Measurements from ENCODE around the gene TMCC2.

Gene TMCC2

GRCh38 chr1:205262731-205263171 is 35.0 kb downstream of the TMCC2 start:
- Histone ChIP-seq H3K9ac (ENCODE audit: low read depth, low read length) (no peak overlapping the region), H3K4me3 (ENCODE audit: low read depth, low read length) (no peak overlapping the region), H3K9me3 (ENCODE audit: control insufficient read depth, insufficient read depth, low read length) (no peaks in the 10 kb centered on the region), H3K4me1 (ENCODE audit: control insufficient read depth, insufficient read depth, low read length) (peaks cover 10% of the 10 kb centered on the region), H3K27me3 (ENCODE audit: control insufficient read depth, insufficient read depth, low read length) (no peaks in the 10 kb centered on the region), H3K36me3 (ENCODE audit: control insufficient read depth, insufficient read depth, low read length) (no peaks in the 10 kb centered on the region), H3K27ac (ENCODE audit: low read depth, low read length) (no peak overlapping the region)

GRCh38 chr1:205263580-205264190 is 35.9 kb downstream of the TMCC2 start:
- no peak overlapping the region for H3K27ac ChIP-seq (ENCODE audit: low read depth, low read length)
- H3K9me3 ChIP-seq (ENCODE audit: control insufficient read depth, insufficient read depth, low read length), result no peaks in the 10 kb centered on the region
- no peaks in the 10 kb centered on the region for H3K36me3 ChIP-seq (ENCODE audit: control insufficient read depth, insufficient read depth, low read length)
- H3K9ac ChIP-seq (ENCODE audit: low read depth, low read length), result no peak overlapping the region
- no peaks in the 10 kb centered on the region for H3K27me3 ChIP-seq (ENCODE audit: control insufficient read depth, insufficient read depth, low read length)
- H3K4me3 ChIP-seq (ENCODE audit: low read depth, low read length), result no peak overlapping the region
- H3K4me1 ChIP-seq (ENCODE audit: control insufficient read depth, insufficient read depth, low read length), result peaks cover 10% of the 10 kb centered on the region

GRCh38 chr1:205266611-205267305 is 39.0 kb downstream of the TMCC2 start:
- Histone ChIP-seq H3K9me3 (ENCODE audit: control insufficient read depth, insufficient read depth, low read length) (no peaks in the 10 kb centered on the region), H3K9ac (ENCODE audit: low read depth, low read length) (no peak overlapping the region), H3K4me1 (ENCODE audit: control insufficient read depth, insufficient read depth, low read length) (peaks cover 10% of the 10 kb centered on the region; the same call in 1 of the 2 replicates), H3K27me3 (ENCODE audit: control insufficient read depth, insufficient read depth, low read length) (no peaks in the 10 kb centered on the region), H3K36me3 (ENCODE audit: control insufficient read depth, insufficient read depth, low read length) (peaks cover 2% of the 10 kb centered on the region), H3K4me3 (ENCODE audit: low read depth, low read length) (no peak overlapping the region), H3K27ac (ENCODE audit: low read depth, low read length) (no peak overlapping the region)

- Histone ChIP-seq H3K36me3 (ENCODE audit: control insufficient read depth, insufficient read depth, low read length) (peaks cover 7% of the 10 kb centered on the region), H3K9ac (ENCODE audit: low read depth, low read length) (no peak overlapping the region)
Observed at GRCh38 chr1:205267306-205267902, 39.7 kb downstream of the TMCC2 start.

GRCh38 chr1:205268846-205269680 is 41.3 kb downstream of the TMCC2 start:
- peaks cover 5% of the 10 kb centered on the region; the same call in 1 of the 2 replicates for H3K4me1 ChIP-seq (ENCODE audit: control insufficient read depth, insufficient read depth, low read length)
- no peak overlapping the region for H3K9ac ChIP-seq (ENCODE audit: low read depth, low read length)
- no peak overlapping the region for H3K4me3 ChIP-seq (ENCODE audit: low read depth, low read length)
- H3K9me3 ChIP-seq (ENCODE audit: control insufficient read depth, insufficient read depth, low read length), result no peaks in the 10 kb centered on the region
- peaks cover 7% of the 10 kb centered on the region for H3K36me3 ChIP-seq (ENCODE audit: control insufficient read depth, insufficient read depth, low read length)
- H3K27ac ChIP-seq (ENCODE audit: low read depth, low read length), result no peak overlapping the region
- no peaks in the 10 kb centered on the region for H3K27me3 ChIP-seq (ENCODE audit: control insufficient read depth, insufficient read depth, low read length)

More at GRCh38 chr1:205267306-205267902, 39.7 kb downstream of the TMCC2 start:
- peaks cover 4% of the 10 kb centered on the region; the same call in 1 of the 2 replicates for H3K4me1 ChIP-seq (ENCODE audit: control insufficient read depth, insufficient read depth, low read length)
- H3K27me3 ChIP-seq (ENCODE audit: control insufficient read depth, insufficient read depth, low read length), result no peaks in the 10 kb centered on the region
- H3K27ac ChIP-seq (ENCODE audit: low read depth, low read length), result no peak overlapping the region
- no peaks in the 10 kb centered on the region for H3K9me3 ChIP-seq (ENCODE audit: control insufficient read depth, insufficient read depth, low read length)
- no peak overlapping the region for H3K4me3 ChIP-seq (ENCODE audit: low read depth, low read length)

- Histone ChIP-seq H3K4me1 (ENCODE audit: control insufficient read depth, insufficient read depth, low read length) (peaks cover 9% of the 10 kb centered on the region; the same call in 1 of the 2 replicates), H3K9me3 (ENCODE audit: control insufficient read depth, insufficient read depth, low read length) (no peaks in the 10 kb centered on the region), H3K4me3 (ENCODE audit: low read depth, low read length) (no peak overlapping the region), H3K36me3 (ENCODE audit: control insufficient read depth, insufficient read depth, low read length) (peaks cover 7% of the 10 kb centered on the region), H3K27ac (ENCODE audit: low read depth, low read length) (no peak overlapping the region), H3K9ac (ENCODE audit: low read depth, low read length) (no peak overlapping the region), H3K27me3 (ENCODE audit: control insufficient read depth, insufficient read depth, low read length) (no peaks in the 10 kb centered on the region)
Observed at GRCh38 chr1:205269711-205270110, 42.0 kb downstream of the TMCC2 start.

- Histone ChIP-seq H3K36me3 (ENCODE audit: control insufficient read depth, insufficient read depth, low read length) (peaks cover 7% of the 10 kb centered on the region), H3K27me3 (ENCODE audit: control insufficient read depth, insufficient read depth, low read length) (no peaks in the 10 kb centered on the region), H3K4me1 (ENCODE audit: control insufficient read depth, insufficient read depth, low read length) (peaks cover 13% of the 10 kb centered on the region; the same call in 1 of the 2 replicates), H3K27ac (ENCODE audit: low read depth, low read length) (no peak overlapping the region), H3K9me3 (ENCODE audit: control insufficient read depth, insufficient read depth, low read length) (no peaks in the 10 kb centered on the region), H3K4me3 (ENCODE audit: low read depth, low read length) (no peak overlapping the region), H3K9ac (ENCODE audit: low read depth, low read length) (no peak overlapping the region)
Observed at GRCh38 chr1:205270271-205270670, 42.5 kb downstream of the TMCC2 start.

- Histone ChIP-seq H3K4me3 (ENCODE audit: low read depth, low read length) (no peak overlapping the region), H3K27me3 (ENCODE audit: control insufficient read depth, insufficient read depth, low read length) (no peaks in the 10 kb centered on the region), H3K27ac (ENCODE audit: low read depth, low read length) (no peak overlapping the region), H3K9ac (ENCODE audit: low read depth, low read length) (no peak overlapping the region), H3K4me1 (ENCODE audit: control insufficient read depth, insufficient read depth, low read length) (peaks cover 15% of the 10 kb centered on the region; the same call in 1 of the 2 replicates), H3K9me3 (ENCODE audit: control insufficient read depth, insufficient read depth, low read length) (no peaks in the 10 kb centered on the region), H3K36me3 (ENCODE audit: control insufficient read depth, insufficient read depth, low read length) (peaks cover 7% of the 10 kb centered on the region)
Observed at GRCh38 chr1:205270764-205271163, 43.0 kb downstream of the TMCC2 start.

GRCh38 chr1:205271277-205271676 is 43.5 kb downstream of the TMCC2 start:
- Histone ChIP-seq H3K9ac (ENCODE audit: low read depth, low read length) (no peak overlapping the region), H3K9me3 (ENCODE audit: control insufficient read depth, insufficient read depth, low read length) (no peaks in the 10 kb centered on the region), H3K4me1 (ENCODE audit: control insufficient read depth, insufficient read depth, low read length) (peaks cover 15% of the 10 kb centered on the region; the same call in 1 of the 2 replicates), H3K4me3 (ENCODE audit: low read depth, low read length) (no peak overlapping the region), H3K27ac (ENCODE audit: low read depth, low read length) (no peak overlapping the region), H3K36me3 (ENCODE audit: control insufficient read depth, insufficient read depth, low read length) (peaks cover 7% of the 10 kb centered on the region), H3K27me3 (ENCODE audit: control insufficient read depth, insufficient read depth, low read length) (no peaks in the 10 kb centered on the region)

- Histone ChIP-seq H3K9ac (ENCODE audit: low read depth, low read length) (no peak overlapping the region), H3K9me3 (ENCODE audit: control insufficient read depth, insufficient read depth, low read length) (no peaks in the 10 kb centered on the region), H3K27me3 (ENCODE audit: control insufficient read depth, insufficient read depth, low read length) (no peaks in the 10 kb centered on the region), H3K27ac (ENCODE audit: low read depth, low read length) (no peak overlapping the region), H3K36me3 (ENCODE audit: control insufficient read depth, insufficient read depth, low read length) (peaks cover 7% of the 10 kb centered on the region), H3K4me3 (ENCODE audit: low read depth, low read length) (no peak overlapping the region), H3K4me1 (ENCODE audit: control insufficient read depth, insufficient read depth, low read length) (peaks cover 15% of the 10 kb centered on the region; the same call in 1 of the 2 replicates)
Observed at GRCh38 chr1:205271745-205272144, 44.0 kb downstream of the TMCC2 start.
